HG03103 (cell line): ENCODE measurements around the gene CD6.
"Not testable (repeated sequence)": the region's sequence is repeated elsewhere in the genome, so short reads cannot be mapped to it uniquely, and the experiment has no call there.

Source experiments
- ATAC-seq: cut with Tn5 transposase; IDR thresholded peaks from one replicate; pipeline ENCODE4 v1.9.1; 2021; ENCODE audit warnings: low read depth; ENCODE audit not compliant: unreplicated experiment

The CD6 gene

DNA sequence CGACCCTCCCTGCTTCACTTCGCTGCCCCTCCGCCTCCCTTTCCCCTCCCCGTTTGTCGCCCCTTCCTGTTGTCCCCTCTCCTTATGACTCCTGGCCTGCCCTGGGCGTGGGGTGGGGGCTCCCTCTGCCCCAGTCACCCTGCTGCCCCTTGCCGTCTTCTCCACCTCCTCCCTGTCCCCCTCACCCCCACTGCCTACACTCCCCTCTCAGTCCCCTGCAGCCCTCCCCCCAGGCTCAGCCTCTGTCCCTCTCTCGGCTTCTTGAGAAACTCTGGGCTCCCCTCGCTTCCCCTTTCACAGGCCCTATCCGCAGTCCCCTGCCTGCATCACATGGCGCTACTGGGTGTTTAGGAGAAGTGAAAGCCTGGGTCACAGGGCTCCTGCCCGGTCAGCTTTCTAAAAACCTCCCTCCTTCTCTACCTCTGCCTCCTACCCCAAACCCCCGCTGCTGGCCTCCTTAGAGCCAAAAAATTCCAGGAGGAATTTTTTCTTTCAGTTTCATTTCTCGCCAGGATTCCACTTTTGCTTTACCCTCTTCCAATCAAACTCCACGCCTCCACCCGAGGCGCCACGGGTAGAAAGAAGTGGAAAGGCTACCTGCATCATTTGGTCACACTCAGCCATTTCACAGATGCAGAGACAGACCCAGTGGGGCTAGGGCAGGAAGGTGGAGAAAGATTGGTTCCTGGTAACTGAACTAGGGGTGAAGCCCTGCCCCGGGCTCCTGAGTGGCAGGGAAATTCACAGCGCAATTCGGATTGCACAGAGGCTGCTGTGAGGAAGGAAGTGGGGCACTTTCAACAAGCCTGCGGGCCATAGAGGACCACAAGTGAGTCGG lies 19.4 kb upstream of the CD6 start, which contains the start of gene SLC15A3:
Gene SLC15A3, minus strand, starts transcription at position 273 of the 838 bp plus-strand sequence. CDS start 625 bp downstream, outside the sequence.
- ATAC-seq, result peak; percentile 74

DNA sequence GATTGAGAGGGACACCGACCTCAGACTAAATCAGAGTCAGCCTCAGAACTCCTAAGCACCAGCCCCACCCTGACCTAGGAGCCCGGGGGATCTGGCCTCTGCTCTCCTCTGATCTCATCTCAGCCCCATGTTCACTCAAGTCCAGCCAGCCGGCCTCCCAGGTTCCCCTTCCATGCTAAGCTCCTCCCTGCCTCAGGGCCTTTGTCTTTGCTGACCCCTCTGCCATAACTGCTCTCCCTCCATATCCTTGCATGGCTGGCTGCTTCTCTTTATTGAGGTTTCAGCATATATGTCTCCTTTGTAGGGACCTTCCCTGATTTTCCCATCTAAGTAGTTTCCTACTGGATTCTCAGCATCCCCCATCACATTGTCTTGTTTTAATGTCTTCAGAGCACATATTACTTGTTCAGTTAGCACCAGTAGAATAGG lies 18.7 kb upstream of the CD6 start:
- no peak for ATAC-seq

DNA sequence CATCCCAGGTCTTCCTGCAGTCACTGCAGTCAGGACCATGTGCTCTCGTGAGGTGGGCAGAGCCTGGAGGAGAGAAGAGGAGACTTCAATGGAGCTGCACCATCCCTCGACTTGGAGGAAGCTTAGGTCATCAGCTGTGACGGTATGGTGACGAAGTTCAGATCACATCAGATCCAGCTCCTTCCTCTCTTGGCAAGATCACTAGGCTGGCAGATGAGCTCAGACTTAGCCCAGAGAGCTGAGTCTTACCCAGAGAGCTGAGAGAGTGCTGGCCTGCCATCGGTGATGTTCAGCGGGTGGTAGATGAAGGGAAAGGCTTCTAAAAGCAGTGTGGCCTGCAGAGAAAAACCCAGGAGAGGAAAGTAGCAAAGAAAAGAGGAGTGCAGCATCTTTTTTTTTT lies 17.7 kb upstream of the CD6 start:
- ATAC-seq, result no peak

DNA sequence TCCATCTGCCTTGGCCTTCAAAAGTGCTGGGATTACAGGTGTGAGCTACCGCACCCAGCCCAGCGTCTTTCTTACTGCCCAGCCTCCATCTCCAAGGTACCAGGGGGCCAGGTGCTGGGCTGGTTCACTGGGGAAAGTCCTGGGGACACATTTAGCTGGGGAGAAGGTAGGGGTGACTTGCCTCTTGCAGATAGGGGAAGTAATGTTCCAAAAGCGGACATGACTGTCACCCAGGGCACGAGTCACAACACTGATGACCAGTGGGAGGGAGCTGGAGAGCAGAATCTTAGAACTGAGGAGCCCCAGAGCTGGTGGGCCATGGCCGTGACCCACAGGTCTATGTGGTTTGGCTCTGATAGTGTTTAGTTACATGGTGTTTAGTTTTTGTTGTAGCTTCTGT lies 17.1 kb upstream of the CD6 start:
- no peak for ATAC-seq

DNA sequence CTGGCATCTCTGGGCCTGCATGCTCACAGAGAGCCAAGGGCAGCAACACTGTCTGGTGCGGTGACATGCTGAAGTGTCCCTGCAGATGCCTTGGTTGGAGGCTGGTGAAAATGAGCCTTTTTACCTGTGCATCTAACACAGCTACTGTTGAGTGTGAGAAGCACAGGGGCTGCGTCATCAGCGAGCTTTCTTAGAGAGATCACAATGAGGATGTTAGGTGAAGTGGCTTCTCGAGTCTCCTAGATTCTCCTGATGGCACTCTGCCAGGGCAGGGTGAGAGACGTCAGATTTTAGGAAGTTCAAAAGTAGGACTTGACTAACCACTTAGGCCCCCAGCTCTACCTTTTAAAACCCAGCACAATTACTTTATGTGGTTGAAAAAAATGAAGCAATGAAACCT lies 15.9 kb upstream of the CD6 start:
- no peak for ATAC-seq

DNA sequence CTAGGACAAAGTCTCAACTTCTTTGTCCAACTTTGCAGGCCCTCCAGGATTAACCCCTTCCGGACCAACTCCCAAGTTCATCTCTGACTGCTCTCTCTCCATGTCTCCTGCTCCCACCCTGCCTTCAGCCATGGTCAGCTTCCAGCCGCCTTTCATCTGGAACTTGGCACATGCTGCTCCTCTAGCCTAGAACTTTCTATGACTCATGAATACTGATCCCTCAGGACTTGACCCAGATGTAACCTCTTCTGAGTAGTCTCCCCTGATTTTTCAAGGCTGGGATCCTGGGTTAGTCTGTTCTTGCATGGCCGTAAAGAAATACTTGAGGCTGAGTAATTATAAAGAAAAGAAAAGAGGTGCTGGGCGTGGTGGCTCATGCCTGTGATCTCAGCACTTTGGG lies 14.3 kb upstream of the CD6 start:
- no peak for ATAC-seq

DNA sequence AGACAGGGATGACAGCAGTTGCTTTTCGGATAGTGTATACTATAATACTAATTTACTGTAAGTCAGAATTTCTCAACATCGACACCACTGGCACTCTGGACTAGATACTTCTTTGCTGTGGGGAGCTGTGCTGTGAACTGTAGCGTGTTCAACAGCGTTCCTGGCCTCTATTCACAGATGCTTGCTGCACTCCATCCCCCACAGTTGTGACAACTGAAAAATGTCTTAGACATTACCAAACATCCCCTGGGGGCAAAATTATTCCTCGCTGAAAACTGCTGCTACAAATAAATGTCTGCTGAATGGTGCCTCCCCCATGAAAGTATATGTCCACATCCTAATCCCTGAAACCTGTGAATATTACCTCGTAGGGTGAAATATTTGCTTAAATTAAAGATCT lies 12.0 kb upstream of the CD6 start:
- no peak for ATAC-seq

DNA sequence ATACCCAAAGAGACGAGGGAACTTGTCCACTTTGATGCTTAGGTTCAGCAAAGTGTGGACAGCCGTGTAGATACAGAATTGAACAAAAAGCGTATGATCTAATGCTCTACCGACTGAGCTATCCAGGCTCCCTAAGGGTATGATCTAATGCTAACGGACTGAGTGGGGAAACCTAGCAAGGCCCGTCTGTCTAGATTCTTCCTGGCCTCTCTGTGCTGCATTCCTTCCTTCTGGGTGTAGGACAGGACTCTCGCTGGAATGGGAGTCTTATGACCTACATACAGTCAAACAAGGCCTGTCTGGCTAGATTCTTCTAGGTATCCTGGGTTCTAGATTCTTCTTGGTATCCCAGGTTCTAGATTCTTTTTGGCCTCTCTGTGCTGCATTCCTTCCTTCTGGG lies 11.1 kb upstream of the CD6 start:
- ATAC-seq, result no peak

DNA sequence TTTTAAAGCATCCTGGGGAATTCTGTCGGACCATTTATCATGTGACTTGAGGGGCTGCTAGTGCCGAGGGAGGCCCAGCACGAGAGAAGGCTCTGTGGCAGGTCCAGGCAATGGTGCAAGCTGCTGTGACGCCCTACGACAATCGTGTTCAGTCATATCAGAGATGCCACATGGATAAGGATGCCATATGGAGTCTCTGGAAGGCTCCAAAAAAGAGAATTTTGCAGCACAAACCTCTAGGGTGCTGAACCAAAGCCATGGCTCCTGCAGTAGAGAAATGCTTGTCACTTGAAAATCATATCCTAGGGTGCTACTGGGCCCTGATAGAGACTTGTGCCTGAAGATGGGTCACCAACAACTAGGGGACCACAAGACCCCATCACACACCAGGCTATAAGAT lies 6.7 kb upstream of the CD6 start:
- ATAC-seq, result no peak

DNA sequence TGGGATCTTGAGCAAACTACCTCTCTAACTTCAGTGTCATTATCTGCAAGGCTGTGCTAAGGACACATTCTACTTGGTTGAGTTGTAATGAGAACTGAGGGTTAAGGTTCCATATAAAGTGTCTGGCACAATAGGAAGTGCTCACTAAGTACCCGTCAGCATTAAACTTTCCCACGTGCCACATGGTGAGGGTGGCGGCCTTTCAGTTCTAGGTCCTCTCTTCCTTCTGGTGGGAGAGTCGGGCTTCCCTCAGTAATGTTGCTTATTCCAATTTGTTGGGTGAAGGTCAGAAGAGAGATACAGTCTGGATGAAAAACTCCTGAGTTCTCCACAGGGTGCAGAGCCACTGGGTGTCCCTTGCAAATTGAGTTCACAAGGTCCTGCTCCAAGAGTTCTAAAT lies 4.6 kb upstream of the CD6 start:
- no peak for ATAC-seq

DNA sequence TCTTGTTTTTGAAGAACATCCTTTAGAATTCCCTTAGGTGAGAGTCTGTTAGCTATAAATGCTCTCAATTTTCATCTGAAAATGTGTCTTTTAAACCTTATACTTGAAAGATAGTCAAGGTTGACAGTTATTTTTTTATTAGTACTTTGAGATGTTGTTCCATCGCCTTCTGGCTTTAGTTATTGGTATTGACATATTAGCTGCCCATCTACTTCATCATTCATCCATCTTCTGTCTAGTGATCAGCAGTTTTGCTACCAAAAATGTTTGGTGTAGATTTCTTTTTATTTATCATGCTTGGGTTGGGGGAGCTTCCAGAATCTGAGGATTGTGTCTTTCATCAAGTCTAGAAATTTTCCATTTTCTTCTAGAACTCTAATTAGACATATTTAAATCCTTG lies 3.3 kb upstream of the CD6 start:
- no peak for ATAC-seq

DNA sequence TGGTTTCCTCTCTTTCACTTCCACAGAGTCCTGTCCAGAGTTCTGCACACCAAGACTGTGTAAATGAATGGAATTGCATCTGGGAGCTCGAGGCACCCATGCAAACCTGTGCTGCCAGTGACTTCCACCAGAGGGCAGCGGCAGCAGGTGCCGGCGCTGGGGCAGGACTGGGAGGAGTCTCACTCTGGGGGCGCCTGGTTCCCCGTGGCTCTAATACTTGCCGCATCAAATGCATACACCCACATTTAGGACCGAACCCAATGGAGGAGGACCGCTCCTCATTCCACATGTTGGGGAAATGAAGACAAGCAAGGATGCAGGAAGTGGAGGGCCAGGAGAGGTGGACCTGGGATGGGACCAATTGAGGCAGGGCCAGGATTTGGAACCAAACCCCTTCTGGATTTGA lies 1.1 kb upstream of the CD6 start:
- ATAC-seq, result no peak

DNA sequence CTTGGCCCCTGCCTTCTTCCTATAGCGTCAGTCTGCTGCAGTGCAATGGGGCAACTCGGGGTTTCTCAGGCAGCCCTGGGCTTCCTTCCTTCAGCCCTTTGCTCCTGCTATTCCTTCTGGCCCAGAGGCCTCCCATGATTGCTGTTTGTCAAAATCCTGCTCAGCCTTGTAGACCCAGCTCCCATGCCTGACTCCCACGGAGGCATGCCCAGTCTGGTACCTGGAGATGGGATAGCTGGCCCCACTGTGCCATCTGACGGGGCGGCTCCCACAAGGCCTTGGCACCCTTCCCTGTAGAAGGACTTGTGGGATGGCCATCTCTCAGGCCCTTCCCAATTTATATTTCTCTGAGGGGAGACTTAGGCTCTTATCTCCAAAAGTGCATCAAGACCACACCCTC lies 590 bp upstream of the CD6 start:
- ATAC-seq, result no peak

DNA sequence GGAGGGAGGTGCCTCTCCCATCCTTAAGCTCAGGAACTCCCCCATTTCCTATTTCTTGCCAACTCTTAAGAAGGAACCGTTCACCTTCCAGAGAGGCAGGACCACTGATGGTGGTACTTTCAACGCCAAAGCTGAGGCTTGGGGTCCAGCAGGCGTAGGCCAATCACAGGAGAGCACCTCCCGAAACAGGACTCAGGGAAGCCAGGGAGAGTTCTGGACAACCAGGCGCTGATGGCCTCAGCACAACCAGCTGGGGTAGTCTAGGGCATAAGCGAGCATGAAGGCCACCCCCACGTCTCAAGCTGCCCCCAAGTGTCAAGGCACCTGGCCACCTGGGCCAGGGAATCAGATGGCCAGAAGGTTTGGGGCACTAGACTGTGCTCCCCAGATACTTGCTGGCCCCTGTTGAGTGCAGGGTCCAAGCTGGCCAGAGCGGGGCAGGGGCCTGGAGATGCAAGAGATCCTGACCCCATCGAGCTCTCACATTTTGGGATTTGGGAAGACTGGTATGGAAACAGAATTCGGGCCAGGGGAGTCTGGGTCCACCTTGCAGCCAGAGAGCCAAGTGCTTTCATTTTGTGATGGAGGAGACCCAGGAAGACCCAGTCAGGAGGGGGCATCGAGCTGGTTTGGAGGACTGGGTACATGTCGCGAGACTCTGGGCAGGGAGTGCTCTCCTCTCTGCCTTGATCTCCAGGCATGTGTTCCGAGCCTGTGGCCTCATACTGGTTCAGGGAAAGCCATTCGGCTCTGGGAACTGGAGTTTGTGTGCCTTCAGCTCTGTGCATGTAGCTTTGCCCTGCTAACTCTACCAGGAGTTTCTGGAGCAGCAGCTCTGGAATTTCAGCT lies 926 bp downstream of the CD6 start:
- ATAC-seq, result no peak

DNA sequence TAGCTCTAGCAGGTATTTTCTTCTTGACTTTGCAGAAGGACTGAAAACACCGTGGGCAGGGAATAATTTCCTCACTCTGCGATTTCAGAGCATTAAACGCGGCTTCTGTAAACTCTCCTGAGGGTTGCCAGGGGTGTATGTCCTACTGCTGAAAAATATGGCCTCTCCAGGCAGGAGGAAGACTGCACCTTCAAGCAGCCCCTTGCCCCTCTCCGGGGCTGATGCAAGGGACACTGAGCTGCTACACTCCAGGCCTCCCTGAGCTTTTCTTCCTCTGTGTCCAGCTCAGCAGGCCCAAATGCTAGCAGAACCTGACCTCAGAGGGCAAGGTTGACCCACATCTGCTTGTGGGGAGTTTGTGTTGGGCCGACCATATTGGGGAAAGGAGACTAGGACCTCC lies 2.2 kb downstream of the CD6 start:
- ATAC-seq, result no peak

DNA sequence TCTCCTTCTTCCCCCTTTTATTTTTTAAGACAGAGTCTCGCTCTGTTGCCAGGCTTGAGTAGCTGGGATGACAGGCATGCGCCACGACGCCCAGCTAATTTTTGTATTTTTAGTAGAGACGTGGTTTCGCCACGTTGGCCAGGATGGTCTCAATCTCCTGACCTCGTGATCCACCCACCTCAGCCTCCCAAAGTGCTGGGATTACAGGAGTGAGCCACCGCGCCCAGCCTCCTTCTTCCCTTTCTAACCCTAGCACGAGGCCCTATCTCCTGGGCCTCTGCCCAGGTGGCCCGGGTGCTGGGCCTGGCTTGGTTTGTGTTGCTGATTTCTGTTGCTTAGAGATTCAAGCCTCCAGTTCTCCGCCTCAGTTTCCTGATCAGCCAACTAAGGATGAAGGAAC lies 2.8 kb downstream of the CD6 start:
- not testable (repeated sequence) for ATAC-seq

DNA sequence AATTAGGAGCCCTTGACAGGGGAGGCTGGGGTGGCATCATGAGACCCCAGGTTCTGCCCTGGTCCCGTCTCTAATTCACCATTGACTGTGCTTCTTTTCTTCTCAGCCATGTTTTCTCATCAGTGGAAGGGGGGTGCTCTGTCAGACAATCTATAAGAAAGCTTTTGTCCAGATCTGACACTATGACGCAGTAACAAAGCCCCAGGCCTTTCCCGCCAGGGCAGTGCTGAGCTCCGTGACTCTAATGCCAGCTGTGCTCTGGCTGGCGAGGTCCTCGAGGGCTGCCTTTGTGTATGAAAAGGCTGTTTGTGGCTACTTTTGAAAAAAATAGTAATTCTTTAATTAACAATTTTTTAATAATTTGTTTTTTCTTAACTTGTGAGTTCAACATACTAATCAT lies 3.2 kb downstream of the CD6 start:
- ATAC-seq, result no peak

DNA sequence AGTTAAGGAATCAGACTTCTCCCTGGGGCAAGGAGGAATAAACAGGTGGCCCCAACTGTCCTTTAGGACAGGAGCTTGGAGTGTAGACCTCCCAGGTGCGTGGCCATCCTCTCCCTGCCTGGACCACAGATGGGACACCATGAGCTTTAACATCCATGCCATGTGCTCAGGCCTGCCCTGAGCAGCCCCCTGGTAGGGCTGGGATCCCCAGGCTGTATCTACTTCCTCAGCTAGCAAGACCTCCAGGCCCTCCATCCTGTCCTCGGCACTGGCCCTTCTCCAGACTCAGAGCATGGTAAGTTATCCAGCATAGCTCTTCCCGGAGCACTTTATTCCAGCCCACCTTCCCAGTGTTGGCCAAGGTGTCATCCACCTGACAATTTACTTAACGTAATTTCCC lies 5.7 kb downstream of the CD6 start:
- ATAC-seq, result no peak

DNA sequence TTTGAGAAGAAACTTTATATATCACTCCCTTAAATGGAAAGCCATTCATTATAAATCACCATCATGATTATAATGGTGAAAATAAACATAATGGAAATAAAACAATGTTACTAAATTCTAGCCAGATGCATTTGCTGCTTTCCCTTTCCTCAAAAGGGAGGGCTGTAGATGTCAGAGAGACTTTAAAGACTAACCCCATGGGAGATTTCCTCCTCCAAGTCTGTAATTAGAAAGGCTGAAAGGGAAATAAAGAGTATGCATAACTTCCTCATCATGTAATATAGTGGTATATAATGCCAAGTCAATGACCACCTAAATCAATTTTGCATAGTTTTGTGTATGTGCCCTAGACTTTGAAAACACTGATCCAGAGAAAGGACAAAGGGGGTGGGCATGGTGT lies 6.4 kb downstream of the CD6 start:
- no peak for ATAC-seq

DNA sequence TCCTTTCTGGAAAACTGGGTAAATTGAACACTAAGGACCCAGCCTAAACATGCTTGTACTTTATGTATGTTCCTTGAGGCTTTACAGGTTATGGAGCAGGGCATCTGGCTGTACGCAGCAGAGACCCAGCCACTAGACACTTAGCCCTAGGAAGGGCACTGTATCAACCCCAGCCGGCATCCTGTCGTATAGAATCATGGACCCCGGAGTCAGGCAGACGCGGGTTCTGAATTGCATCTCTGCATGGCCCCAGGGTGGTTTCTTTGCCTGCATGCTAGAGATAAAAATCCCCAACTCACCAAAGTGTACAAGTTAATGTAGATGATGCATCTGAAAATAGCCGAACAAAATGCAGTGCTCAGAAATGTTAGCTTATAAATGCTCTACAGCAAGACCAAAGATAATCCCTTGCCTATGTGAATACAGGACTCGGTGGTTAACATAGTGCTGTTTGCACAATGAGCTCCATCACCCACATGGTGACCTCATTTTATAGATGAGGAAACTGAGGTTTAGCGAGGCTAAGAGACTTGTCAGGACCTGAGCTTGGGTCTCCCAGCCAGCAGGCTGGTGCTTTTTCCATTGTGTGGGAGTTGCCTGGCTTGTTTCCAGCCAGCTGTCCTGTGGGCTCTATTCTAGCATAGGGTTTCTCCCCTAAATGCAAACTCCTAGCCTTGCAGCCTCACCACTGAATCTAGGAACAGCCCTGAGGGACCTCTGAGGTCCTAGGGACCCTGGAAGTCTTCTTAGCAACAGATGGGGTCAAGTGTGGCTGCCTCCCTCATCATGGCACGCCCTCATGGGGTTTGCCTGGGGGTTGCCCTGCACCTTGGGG lies 7.3 kb downstream of the CD6 start:
- ATAC-seq, result no peak

DNA sequence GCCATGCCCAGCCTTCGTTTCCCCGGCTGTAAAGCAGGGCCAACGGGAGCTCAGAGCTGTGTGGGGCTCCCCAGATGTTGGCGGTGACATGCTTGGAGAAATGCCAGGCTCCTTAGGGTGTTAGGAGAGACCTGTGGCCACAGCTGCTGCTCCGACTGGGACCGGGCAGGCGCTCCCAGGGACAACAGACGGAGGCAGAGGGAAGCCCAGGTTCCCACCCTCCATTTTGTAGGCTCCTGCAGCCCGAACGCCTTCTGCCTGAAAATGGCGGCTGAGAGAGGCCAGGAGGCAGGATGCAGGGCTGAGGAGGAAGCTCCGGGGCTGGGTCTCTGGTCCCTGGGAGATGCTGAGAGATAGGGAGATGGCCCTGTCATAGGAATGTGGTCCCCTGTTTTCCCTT lies 10.0 kb downstream of the CD6 start:
- ATAC-seq, result no peak
